ENCODE data around the gene ADAMTS4.

DNA sequence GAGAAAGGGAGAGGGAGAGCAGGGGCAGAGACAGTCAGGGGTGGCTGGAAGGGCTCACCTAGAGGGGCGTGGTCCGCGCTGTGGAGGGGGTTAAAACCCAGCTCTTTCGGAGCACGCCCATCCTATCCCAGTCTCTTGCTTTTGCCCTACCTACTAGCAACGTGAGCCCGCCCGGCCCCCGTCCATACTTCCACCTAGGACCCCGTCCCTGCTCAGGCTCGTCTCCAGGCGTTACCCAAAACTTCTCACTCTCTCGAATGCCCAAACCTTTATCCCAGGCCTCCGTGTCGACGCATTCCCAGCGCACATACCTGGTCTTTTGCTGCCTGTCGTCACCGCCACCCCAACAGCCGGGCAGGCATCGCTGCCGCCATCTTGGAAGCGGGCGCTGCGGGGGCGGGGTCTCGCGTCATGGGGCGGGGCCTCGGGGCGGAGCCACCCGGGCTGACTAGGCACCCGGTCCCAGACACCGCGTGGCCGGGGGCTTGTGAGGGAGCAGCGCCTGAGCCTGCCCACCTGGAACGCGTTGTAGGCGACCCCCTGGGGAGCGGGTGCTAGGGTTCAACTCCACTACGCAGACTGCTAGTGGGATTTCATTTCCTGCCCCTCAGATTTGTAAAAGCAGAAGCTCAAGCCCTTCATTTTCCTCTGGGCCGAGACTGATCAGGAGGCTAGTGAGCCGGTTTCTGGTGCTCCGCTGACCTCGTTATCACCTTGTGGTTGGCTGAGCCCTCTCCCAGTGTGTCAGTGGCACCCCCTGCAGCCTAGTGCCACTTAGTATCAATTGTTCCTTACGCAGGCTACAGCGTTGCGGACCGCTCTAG lies 21.5 kb downstream of the ADAMTS4 start, which contains the start of gene B4GALT3:
- TF ChIP-seq CTCF (IDR thresholded peaks at IDR 0.05) (peak in 1 of 6 experiments; percentile 18), POLR2A (IDR thresholded peaks at IDR 0.05) (peak in 2 of 4 donors; percentile 71 to 80)
